Activated CD8-positive, alpha-beta memory T cell treated with anti-CD3 and anti-CD28 coated beads for 36 hours (primary cell): ENCODE results near the gene AKR1B1. TPM values are rescaled to one million over a fixed set of nuclear protein-coding genes. Genes with fewer than 3 reads are reported as not detected.

Experiments used
- CTCF ChIA-PET: fragments of 350-600 bp; sonication (Branson Sonifier 250); formaldehyde crosslinking; loops from one replicate; lab custom pipeline; 2021; ENCODE audit warnings: antibody characterized with exemption; lab: Charles Lee
- POLR2A ChIA-PET: fragments of 350-600 bp; sonication (Branson Sonifier 250); formaldehyde crosslinking; loops from one replicate; lab custom pipeline; 2021; ENCODE audit warnings: antibody characterized with exemption; lab: Charles Lee
- total RNA-seq, 2 experiments: library from RNA; stranded (reverse); gene quantifications; one replicate each; pipeline ENCODE4 v1.2.3, GENCODE V29; 2021

AKR1B1 gene
- total RNA-seq, 2 experiments from 2014 or later, result 122 TPM

DNA sequence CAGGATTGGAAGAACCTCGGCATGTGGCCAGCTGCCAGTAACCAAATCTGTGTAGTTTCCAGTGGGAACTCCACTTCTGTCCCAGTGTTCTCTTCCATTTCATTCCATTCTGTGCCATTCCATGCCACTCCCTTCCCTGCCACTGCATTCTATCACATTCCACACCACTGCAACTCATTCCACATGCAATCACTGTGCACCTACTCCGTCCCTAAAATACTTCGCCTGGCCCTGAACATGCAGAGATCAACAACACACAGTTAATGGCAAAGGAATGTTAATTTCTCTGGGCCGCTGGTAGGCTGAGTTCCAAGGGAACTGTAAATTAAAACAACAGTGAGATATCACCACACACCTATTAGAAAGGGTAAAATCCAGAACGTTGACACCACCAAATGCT, 64.8 kb downstream of the AKR1B1 start:
- ChIA-PET CTCF (no interaction called here), POLR2A (no interaction called here)

Other genes with a start within 250 kb of the AKR1B1 start
- 10 to 100 TPM; 20.7 to 23.1 TPM for gene SLC35B4, start 142.2 kb downstream of the AKR1B1 start, total RNA-seq
- not detected for gene AKR1B10, start 68.5 kb upstream of the AKR1B1 start, total RNA-seq
- not detected for gene AKR1B15, start 90.0 kb upstream of the AKR1B1 start, total RNA-seq
- 10 to 100 TPM; 18.3 TPM for gene BPGM, start 187.8 kb upstream of the AKR1B1 start, total RNA-seq